HG03520 (cell line): ENCODE measurements around the gene RBPMS2.
A peak's percentile ranks its signal among the peaks of the same experiment; 100 is the strongest.
"Not testable (repeated sequence)": the region's sequence is repeated elsewhere in the genome, so short reads cannot be mapped to it uniquely, and the experiment has no call there.

Experiments
- ATAC-seq: cut with Tn5 transposase; IDR thresholded peaks from one replicate; pipeline ENCODE4 v1.9.1; 2021; ENCODE audit warnings: mild to moderate bottlenecking, moderate library complexity; ENCODE audit not compliant: unreplicated experiment

The RBPMS2 gene

GRCh38 chr15:64775551-64776401, at the start of gene RBPMS2:
Gene RBPMS2 (minus strand): TSS chr15:64775589. CDS start chr15:64775319, 270 bp downstream.
- ATAC-seq, result no peak

GRCh38 chr15:64824929-64825430, 49.6 kb upstream of the RBPMS2 start:
- ATAC-seq, result peak; percentile 10

- no peak for ATAC-seq
Measured at GRCh38 chr15:64816452-64816851, 41.1 kb upstream of the RBPMS2 start.

- ATAC-seq, result not testable (repeated sequence)
Measured at GRCh38 chr15:64814965-64815364, 39.6 kb upstream of the RBPMS2 start.

GRCh38 chr15:64814283-64814682, 38.9 kb upstream of the RBPMS2 start:
- not testable (repeated sequence) for ATAC-seq

GRCh38 chr15:64813075-64813474, 37.7 kb upstream of the RBPMS2 start:
- no peak for ATAC-seq

GRCh38 chr15:64810497-64811326, 35.3 kb upstream of the RBPMS2 start:
- ATAC-seq, result no peak

GRCh38 chr15:64809649-64810496, 34.5 kb upstream of the RBPMS2 start:
- ATAC-seq, result no peak

- ATAC-seq, result no peak
Measured at GRCh38 chr15:64808785-64809453, 33.5 kb upstream of the RBPMS2 start.

GRCh38 chr15:64807751-64808222, 32.4 kb upstream of the RBPMS2 start:
- no peak for ATAC-seq

- no peak for ATAC-seq
Measured at GRCh38 chr15:64807051-64807749, 31.8 kb upstream of the RBPMS2 start.

GRCh38 chr15:64806509-64806908, 31.1 kb upstream of the RBPMS2 start:
- no peak for ATAC-seq

- no peak for ATAC-seq
Measured at GRCh38 chr15:64804619-64805018, 29.2 kb upstream of the RBPMS2 start.

GRCh38 chr15:64803526-64803925, 28.1 kb upstream of the RBPMS2 start:
- no peak for ATAC-seq

GRCh38 chr15:64800476-64800875, 25.1 kb upstream of the RBPMS2 start:
- ATAC-seq, result no peak

- ATAC-seq, result not testable (repeated sequence)
Measured at GRCh38 chr15:64798905-64799304, 23.5 kb upstream of the RBPMS2 start.

GRCh38 chr15:64795921-64796320, 20.5 kb upstream of the RBPMS2 start:
- ATAC-seq, result not testable (repeated sequence)

GRCh38 chr15:64795299-64795698, 19.9 kb upstream of the RBPMS2 start:
- ATAC-seq, result not testable (repeated sequence)

- no peak for ATAC-seq
Measured at GRCh38 chr15:64792282-64792681, 16.9 kb upstream of the RBPMS2 start.
